AG09309 (cell line): ENCODE data around the gene PDIK1L.

Experiments
- DNase-seq: peaks from one replicate; pipeline ENCODE4 v3.0.0-alpha.2; 2010; ENCODE audit warnings: low read depth
- H3K4me3 ChIP-seq: 2 replicates; pipeline ENCODE4 v1.5.1; 2011; ENCODE audit warnings: mild to moderate bottlenecking, low read depth, low read length, moderate library complexity; ENCODE audit not compliant: control insufficient read depth
- CTCF ChIP-seq: IDR thresholded peaks from 2 replicates; pipeline ENCODE4 v1.5.1; 2011; ENCODE audit warnings: mild to moderate bottlenecking, low read depth, low read length, inconsistent platforms; ENCODE audit not compliant: insufficient read depth, control insufficient read depth; ENCODE audit errors: missing control alignments

The PDIK1L gene

GRCh38 chr1:26079178-26079563, 32.5 kb upstream of the PDIK1L start:
- no peak for TF ChIP-seq CTCF
- DNase-seq: no peak
- no peak overlapping the region for H3K4me3 ChIP-seq

GRCh38 chr1:26079960-26080814, 31.4 kb upstream of the PDIK1L start:
- no peak for TF ChIP-seq CTCF
- no peak overlapping the region for H3K4me3 ChIP-seq
- DNase-seq: no peak

GRCh38 chr1:26081267-26082019, 30.2 kb upstream of the PDIK1L start:
- no peak for TF ChIP-seq CTCF

GRCh38 chr1:26082020-26082350, 29.6 kb upstream of the PDIK1L start:
- TF ChIP-seq CTCF: no peak
- H3K4me3 ChIP-seq: no peak overlapping the region
- no peak for DNase-seq

More at GRCh38 chr1:26081267-26082019, 30.2 kb upstream of the PDIK1L start:
- DNase-seq: no peak
- no peak overlapping the region for H3K4me3 ChIP-seq

GRCh38 chr1:26083208-26083607, 28.4 kb upstream of the PDIK1L start:
- no peak overlapping the region for H3K4me3 ChIP-seq
- no peak for DNase-seq

GRCh38 chr1:26084091-26084561, 27.5 kb upstream of the PDIK1L start:
- no peak for DNase-seq
- no peak for TF ChIP-seq CTCF
- H3K4me3 ChIP-seq: no peak overlapping the region

More at GRCh38 chr1:26083208-26083607, 28.4 kb upstream of the PDIK1L start:
- TF ChIP-seq CTCF: no peak
